PFSK-1 (cell line): ENCODE data around the gene GCN1.

Experiments
- FOXP2 ChIP-seq: optimal IDR thresholded peaks from 2 replicates; pipeline ENCODE3; 2011; ENCODE audit warnings: borderline replicate concordance, control low read depth, inconsistent platforms; ENCODE audit not compliant: insufficient read depth; ENCODE audit errors: extremely low read length, extremely low read depth
- POLR2AphosphoS5 ChIP-seq: IDR thresholded peaks from 2 replicates; pipeline ENCODE4 v1.6.1; 2012; ENCODE audit warnings: low read depth, mild to moderate bottlenecking, control low read depth, low read length, moderate library complexity
- REST ChIP-seq, 2 experiments: IDR thresholded peaks; 2 replicates each; pipeline versions ENCODE4 v1.6.1 to v1.8.0; 2011 to 2012; ENCODE audit warnings: low read depth in 2 of 2, low read length in 2 of 2, control low read depth in 1 of 2, inconsistent platforms in 1 of 2, mild to moderate bottlenecking in 1 of 2, moderate library complexity in 1 of 2; ENCODE audit not compliant: insufficient read depth in 1 of 2
- SIN3A ChIP-seq: IDR thresholded peaks from 2 replicates; pipeline ENCODE4 v1.6.1; 2012; ENCODE audit warnings: mild to moderate bottlenecking, low read length, moderate library complexity, borderline replicate concordance; ENCODE audit not compliant: insufficient read depth
- TAF1 ChIP-seq: IDR thresholded peaks from 2 replicates; pipeline ENCODE4 v1.6.1; 2012; ENCODE audit warnings: low read length, control low read depth, borderline replicate concordance; ENCODE audit not compliant: insufficient read depth

- TF ChIP-seq POLR2AphosphoS5 (no peak), SIN3A (no peak), TAF1 (no peak), REST (IDR thresholded peaks at IDR 0.05; ENCODE audit: insufficient read depth in 1 of 2, low read depth in 2 of 2, low read length in 2 of 2) (no peak), FOXP2 (no peak)
Measured at GRCh38 chr12:120095736-120096135, 98.8 kb downstream of the GCN1 start.
